HG03457 (cell line): ENCODE data around the gene DCLK1.

Experiments used
- ATAC-seq: cut with Tn5 transposase; IDR thresholded peaks from one replicate; pipeline ENCODE4 v1.9.1; 2021; ENCODE audit warnings: moderate number of reproducible peaks; ENCODE audit not compliant: unreplicated experiment

Gene DCLK1

GRCh38 chr13:36054041-36054440 is 77.1 kb downstream of the DCLK1 start:
- ATAC-seq = no peak

- ATAC-seq = no peak
These were observed 80.1 kb downstream of the DCLK1 start for GRCh38 chr13:36051082-36051481.

- ATAC-seq = no peak
These were observed 84.5 kb downstream of the DCLK1 start for GRCh38 chr13:36046672-36047071.

- ATAC-seq = no peak
These were observed 92.2 kb downstream of the DCLK1 start for GRCh38 chr13:36038785-36039555.

GRCh38 chr13:36033035-36033434 is 98.1 kb downstream of the DCLK1 start:
- ATAC-seq = no peak

- no peak for ATAC-seq
These were observed 99.7 kb downstream of the DCLK1 start for GRCh38 chr13:36031490-36031889.

- ATAC-seq = no peak
These were observed 100.4 kb downstream of the DCLK1 start for GRCh38 chr13:36030670-36031331.

- no peak for ATAC-seq
These were observed 102.0 kb downstream of the DCLK1 start for GRCh38 chr13:36029166-36029565.

- ATAC-seq = no peak
These were observed 102.7 kb downstream of the DCLK1 start for GRCh38 chr13:36028359-36029025.

- no peak for ATAC-seq
These were observed 104.7 kb downstream of the DCLK1 start for GRCh38 chr13:36026531-36026930.

GRCh38 chr13:36014763-36015162 is 116.4 kb downstream of the DCLK1 start:
- ATAC-seq = no peak

- no peak for ATAC-seq
These were observed 124.1 kb downstream of the DCLK1 start for GRCh38 chr13:36006894-36007675.

GRCh38 chr13:36006347-36006746 is 124.8 kb downstream of the DCLK1 start:
- no peak for ATAC-seq

GRCh38 chr13:36001561-36001960 is 129.6 kb downstream of the DCLK1 start:
- no peak for ATAC-seq

- no peak for ATAC-seq
These were observed 131.2 kb downstream of the DCLK1 start for GRCh38 chr13:36000028-36000427.

GRCh38 chr13:35996360-35996759 is 134.8 kb downstream of the DCLK1 start:
- no peak for ATAC-seq

GRCh38 chr13:35995136-35995535 is 136.0 kb downstream of the DCLK1 start:
- no peak for ATAC-seq

- no peak for ATAC-seq
These were observed 136.8 kb downstream of the DCLK1 start for GRCh38 chr13:35994131-35994966.

- ATAC-seq = no peak
These were observed 137.5 kb downstream of the DCLK1 start for GRCh38 chr13:35993686-35994085.

- ATAC-seq = no peak
These were observed 138.2 kb downstream of the DCLK1 start for GRCh38 chr13:35992964-35993363.
